Activated naive CD4-positive, alpha-beta T cell treated with anti-CD3 and anti-CD28 coated beads, Interleukin-2, amount 50 U/mL, for 16 hours (primary cell): ENCODE measurements around the gene ASB1.

Source experiments
- DNase-seq: peaks from one replicate; pipeline ENCODE4 v3.0.0-alpha.2; 2020

The ASB1 gene

DNA sequence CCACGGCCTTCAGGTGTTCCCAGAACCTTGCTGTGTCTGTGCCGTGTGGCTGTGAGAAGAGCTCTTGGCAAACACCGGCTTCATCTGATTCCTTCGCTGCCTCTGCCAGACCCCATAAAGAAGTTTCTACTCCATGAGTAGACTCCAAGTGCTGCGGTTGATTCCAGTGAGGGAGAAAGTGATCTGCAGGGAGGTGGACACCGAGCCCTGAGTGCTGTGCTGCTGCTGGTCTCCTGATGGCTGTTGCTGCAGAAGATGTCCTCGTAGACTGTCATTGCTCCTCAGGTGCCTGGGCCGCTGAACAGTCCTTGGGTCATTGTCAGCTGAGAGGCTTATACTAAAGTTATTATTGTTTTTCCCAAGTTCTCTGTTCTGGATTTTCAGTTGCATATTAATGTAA lies 19.6 kb downstream of the ASB1 start:
- no peak for DNase-seq

DNA sequence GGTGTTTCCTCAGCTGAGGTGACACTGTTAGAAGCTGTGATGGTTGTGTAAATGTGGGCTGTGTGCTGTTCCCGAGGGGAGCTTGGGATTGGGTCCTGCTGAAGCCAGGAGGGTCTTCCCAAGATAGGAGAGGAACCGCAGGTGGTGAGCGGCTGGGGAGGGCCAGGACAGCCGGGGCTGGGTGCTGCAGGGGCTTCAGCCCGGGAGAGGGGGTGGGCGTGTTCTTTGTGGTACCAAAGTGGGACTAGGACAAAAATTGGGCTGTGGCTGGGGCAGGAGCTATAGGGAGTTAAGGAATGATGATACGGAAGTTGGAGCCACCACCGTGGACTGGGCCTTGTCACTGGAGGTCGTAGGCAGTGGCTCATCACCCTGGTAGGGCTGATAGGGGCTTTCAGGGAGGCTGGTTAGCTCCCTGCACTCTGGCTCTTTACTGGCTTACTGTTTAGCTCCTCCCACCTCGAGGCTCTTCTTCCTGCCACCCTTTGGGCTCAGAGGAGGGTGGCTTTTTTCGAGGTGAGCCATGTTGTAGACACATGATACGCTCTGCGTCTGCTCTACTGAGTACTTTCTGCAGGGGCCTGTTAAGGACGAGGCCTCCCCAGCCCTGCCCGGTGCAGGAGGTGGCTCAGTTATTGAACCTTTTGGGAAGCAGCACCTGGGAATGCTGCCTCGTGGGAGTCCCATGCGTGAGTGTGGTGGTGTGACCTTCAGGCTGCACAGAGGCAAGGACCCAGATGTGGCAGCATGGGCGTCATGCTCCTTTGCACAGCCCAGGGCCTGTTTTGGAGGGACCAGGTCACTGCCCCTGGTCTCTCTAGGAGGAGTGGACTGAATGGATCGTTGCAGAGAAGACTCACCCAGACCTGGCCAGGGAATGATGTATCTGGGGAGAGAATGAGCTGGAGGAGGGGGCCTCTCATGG lies 21.6 kb downstream of the ASB1 start:
- DNase-seq: no peak

DNA sequence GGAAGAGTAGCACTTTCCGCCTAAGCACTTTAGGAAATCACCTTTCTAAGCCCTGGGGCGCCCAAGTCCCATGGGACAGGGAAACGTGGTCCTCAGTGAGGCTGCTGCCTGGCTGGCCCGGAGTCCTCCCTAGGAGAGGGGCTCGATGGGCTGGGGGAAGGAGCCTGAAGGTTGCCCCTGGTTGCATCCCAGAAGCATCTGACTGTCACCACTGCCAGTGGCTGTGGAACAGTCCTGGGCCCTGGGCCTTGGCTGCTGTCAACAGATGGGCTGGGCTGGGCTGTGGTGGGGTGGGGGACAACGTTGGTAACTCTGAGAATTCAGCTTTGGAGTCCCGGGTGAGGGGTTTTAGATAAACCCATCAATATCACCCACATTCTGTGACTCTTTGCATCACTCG lies 22.5 kb downstream of the ASB1 start:
- DNase-seq: no peak

DNA sequence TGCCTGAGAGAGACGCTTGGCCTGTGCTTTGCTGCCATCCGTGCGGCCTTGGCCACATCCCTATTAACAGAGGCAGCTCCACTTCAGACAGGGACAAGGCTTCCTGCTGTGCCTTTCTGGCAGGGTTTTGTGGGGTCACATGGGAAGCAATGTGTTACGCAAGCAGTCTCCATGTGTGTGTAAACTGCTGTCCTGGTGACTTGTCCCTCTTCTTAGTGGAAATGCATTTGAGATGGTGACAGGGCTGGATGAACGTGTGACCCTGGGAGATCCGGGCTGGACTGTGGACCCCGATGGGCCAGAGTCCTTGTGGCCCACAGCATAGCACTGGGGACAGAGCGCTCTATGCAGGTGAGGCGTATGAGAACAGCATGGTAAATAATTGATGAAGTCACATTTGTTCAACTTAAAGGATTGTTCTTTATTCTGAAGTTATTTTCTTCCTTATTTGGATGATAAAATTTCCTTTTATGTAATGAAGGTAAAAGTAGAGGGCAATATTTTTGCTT lies 23.2 kb downstream of the ASB1 start:
- no peak for DNase-seq

DNA sequence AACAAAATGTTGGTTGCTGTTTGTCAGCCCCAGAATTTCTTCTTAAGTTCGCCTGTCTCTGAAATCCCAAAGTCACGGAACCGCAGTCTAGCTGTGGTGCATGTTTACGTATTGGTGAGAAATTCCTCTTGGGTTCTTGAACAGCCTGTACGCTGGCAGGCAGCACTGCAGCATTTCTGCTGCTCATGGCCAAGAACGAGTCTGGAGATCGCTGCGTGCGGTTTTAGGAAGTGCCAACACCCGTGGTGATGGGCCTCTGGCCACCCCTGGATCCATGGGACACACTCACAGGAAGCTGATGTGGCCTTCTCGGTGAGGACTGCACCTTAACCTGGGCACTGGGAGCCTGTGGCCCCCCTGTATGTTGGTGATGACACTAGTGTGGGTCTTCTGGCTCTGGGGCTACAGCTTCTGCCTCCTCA lies 23.7 kb downstream of the ASB1 start:
- no peak for DNase-seq

DNA sequence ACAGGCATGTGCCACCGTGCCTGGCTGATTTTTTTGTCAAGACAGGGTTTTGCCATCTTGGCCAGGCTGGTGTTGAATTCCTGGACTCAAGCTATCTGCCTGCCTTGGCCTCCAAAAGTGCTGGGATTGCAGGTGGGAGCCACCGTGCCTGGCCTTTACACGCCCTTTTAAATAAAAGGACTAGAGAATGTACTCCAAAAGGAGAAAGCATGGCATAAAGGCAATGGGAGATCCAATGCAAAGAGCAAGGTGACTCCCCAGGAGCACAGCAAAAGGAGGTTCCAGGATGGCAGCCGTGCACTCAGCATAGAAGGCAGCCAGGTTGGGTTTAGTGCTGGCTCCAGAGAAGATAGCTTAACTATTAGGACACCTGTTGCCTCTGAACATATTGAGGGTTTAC lies 27.1 kb downstream of the ASB1 start:
- no peak for DNase-seq

DNA sequence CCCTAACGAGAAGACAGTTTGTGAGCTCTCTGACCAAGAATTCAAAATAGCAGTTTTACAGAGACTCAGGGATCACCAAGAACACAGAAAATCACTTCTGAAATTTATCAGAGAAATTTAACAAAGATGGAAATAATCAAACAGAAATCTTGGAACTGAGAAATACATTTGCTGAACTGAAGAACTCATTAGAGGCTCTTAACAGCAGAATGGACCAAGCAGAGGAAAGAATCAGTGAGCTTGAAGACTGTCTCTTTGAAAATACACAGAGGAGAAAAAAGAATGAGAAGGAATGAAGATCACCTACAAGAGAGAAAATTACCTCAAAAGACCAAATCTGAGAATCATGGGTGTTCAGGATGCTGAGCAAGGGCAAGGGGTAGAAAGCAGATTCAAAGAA lies 29.7 kb downstream of the ASB1 start:
- no peak for DNase-seq

DNA sequence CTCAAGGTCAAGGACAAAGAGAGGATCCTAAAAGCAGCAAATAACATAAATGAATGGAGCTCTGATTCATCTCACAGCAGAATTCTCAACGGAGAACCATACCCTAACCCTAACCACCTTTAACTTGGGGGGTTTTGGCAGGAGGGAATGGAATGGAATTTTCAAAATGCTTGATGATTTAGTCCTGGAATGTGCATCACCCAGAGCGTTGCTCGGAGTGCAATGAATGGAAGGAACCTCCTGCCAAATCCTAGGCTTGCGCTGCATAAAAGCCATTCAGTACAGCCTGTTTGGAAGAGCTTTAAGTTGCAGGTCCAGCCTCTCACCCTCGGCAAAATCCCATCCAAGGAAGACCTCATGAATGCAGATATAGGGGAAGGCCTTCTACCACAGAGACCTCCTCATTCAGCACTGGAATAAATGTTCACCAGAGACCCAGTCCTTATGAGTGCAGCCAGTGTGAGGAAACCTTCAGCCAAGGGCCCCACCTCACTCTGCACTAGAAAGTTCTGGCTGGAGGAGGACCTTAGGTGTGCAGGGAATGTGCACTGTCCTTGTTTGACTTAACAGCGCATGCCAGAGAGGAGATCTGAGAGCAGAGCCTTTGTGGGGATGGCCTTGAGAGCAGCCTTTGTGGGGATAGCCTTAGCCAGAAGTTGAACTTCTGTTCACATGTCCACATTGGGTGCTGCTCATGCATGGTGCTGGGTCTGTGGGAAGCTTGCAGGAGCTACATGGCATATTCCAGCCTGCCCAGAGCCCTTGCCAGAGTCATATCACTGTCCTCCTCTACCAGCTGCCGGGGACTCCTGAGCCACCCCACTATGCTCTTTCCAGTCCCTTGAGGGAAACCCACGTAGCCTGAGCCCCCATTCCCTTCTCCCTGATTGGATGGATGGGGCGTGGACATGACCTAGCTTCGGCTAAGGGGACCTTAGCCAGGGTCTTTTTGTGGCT lies 30.5 kb downstream of the ASB1 start:
- DNase-seq: no peak

DNA sequence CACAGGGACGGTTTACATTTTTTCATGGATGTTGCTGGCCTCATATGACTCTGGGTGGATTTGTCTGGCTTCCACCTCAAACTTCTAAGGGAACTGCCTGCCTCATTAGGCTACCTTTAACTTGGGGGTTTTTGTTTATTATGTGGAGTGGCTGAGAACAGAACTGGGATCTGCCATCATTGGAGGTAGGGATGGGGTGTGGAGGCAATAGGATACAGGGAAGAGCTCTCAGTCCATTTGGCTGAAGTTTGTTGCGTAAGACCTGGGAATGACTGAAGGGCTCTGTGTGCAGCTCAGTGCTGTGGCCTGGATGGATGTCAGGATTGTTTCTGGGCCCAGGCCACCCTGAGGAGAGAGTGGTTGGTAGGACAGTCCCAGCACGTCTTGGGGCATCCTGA lies 31.2 kb downstream of the ASB1 start:
- no peak for DNase-seq

DNA sequence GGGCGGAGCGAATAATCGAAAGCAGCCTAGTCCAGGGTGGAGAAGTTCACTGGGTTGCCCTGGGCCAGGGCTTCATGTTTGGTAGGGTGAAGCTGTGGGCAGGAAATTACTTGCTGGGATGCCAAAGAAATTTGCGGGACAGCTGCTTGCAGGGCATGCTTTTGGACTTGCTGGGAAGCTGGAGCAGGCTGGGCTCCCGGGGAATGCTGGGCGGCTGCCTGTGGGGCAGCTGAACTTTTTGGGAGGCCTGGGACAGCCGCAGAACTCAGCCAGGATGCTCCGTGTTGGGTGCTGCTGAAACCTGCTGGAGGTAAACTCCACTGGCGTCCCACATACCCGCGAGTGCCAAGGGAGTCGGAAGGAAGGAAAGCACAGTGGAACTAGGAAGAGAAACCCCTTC lies 31.9 kb downstream of the ASB1 start:
- DNase-seq: no peak

DNA sequence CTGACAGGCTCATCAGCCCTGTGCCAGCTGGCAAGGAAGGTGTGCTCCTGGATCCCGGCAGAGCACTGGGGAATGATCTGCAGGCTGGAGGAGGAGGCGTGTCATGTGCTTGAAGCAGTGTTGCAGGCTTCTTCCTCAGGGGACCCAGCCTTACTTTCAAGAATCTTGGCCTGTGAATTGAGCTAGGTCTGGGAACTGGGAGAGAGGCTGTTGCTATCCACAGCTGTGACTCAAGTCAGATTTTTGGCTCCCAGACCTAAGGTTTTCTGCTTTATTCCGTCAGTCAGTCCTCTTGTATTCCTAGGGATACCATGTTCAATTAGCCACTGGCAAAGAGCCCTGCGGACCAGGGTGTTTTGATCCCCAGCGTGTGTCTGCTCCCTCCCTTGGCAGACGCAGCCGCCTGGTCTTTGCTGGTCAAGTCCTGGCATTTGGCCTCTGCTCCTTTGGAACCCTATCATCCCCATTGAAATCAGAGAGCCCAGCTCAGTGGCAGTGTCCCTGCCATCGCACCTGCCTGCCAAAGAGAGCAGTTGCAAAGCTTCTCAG lies 32.4 kb downstream of the ASB1 start:
- no peak for DNase-seq

DNA sequence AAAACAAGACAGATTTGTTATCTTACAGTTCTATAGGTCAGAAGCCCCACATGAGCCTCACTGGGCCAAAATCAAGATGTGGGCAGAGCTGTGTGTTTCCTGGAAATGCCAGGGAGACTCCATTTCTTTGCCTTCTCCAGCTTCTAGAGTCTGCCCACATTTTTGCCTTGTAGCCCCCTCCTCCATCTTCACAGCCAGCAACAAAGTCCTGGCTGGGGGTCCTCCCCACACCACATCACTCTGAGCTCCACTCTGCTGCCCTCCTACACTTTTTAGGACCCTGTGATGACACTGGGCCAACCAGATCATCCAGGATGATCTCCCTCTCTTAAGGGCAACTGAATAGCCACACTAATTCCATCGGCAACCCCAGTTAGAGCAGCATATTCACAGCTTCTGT lies 34.3 kb downstream of the ASB1 start:
- no peak for DNase-seq

DNA sequence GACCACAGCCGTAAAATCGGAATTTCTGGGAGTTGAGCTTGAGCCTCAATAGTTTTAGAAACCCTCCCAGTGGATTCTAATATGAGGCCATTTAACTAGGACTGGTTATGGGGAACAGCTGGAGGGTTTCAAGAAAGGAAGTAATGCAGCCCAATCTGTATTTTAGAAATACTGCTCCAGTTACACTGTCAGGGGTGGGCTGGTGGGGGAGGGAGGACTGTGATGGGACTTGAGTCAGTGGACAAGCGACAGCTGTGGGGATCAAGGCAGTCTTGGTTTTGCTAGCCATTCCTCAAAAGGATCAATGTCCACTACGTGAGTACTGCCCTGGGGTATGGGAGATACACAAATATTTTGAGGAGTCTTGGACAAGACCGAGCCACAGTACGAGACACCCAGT lies 34.8 kb downstream of the ASB1 start:
- no peak for DNase-seq

DNA sequence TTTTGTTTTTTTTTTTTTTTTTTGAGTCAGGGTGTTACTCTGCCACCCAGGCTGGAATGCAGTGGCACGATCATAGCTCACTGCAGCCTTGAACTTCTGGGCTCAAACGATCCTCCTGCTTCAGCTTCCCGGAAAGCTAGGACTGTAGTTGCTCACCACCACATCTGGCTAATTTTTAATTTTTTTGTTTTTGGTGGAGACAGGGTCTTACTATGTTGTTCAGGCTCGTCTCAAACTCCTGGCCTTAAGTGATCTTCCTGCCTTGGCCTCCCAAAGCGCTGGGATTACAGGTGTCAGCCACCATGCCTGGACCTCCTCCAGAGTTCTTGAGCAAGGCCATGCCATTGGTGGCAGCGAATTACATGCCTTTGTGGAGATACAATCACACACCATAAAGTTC lies 35.2 kb downstream of the ASB1 start:
- DNase-seq: no peak

DNA sequence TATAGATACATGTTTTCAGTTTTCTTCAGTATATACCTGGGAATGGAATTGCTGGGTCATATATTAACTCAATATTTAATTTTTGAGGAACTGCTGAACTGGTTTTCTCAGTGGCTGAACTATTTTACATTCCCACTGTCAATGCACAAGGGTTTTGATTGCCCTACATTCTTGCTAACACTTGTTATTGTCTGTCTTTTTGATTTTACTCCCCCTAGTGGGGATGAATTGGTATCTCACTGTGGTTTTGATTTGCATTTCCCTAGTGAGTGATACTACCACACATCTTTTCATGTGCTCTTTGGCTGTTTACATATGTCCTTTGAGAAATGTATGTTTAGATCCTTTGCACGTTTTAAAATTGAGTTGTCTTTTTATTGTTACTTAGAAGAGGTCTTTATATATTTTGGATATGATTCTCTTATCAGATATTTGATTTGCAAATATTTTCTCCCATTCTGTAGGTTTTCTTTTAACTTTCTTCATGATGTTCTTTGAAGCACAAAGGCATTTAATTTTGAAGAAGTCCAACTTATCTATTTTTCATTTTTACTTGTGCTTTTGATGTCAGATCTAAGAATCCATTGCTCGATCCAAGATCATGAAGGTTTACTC lies 36.2 kb downstream of the ASB1 start:
- DNase-seq: no peak

DNA sequence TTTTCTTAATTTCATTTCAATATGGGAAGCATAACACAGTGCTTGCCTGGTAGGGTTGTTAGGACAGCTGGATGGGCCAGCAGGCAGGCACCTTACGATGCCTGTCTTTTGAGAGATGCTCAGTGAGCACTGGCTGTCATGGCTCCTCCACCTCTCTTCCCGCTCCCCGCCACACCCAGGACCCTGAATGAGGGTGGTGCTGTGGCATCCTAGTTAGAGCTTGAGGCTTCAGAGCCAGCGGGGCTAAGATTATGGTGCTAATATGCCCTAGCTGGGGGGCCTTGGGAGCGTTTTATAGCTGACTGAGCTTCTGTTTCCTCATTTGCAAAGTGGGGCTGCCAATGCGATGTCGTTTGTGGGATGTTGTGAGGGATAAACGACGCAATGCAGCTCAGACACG lies 37.7 kb downstream of the ASB1 start:
- DNase-seq: no peak

DNA sequence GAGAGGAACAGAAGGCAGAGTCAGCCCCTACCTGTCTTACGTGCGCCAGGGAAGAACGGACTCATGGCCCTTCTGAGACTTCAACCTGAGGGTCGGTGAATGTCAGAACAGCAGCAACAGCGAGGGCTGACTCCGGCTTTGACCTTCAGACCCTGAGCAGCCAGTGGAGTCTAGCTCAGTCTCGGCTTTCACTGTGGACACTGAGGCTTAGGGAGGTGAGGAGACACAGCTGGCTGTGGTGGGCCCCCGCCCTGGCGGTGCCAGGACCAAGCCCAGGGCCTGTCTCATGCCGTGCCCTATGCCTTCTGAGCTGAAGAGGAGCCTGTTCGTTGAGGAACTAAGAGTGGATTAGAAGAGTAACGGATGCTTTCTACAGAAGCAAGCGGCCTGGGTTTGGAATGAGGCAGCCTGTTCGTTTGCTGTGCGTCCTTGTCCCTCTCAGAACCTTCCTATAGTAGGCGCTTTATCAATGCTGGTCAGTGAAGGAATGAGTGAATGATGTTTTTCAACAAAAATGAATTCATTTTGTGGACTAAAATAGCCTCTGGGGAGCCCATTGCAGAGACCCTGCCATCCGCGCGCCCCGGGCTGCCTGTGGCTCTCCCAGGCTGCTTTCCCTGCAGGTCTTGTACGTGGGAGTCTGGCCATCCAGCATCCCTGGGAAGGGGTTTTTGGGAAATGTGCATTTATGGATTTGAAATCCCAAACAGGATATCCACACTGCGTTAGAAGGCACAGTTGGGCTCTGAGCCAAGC lies 38.9 kb downstream of the ASB1 start:
- DNase-seq: no peak

DNA sequence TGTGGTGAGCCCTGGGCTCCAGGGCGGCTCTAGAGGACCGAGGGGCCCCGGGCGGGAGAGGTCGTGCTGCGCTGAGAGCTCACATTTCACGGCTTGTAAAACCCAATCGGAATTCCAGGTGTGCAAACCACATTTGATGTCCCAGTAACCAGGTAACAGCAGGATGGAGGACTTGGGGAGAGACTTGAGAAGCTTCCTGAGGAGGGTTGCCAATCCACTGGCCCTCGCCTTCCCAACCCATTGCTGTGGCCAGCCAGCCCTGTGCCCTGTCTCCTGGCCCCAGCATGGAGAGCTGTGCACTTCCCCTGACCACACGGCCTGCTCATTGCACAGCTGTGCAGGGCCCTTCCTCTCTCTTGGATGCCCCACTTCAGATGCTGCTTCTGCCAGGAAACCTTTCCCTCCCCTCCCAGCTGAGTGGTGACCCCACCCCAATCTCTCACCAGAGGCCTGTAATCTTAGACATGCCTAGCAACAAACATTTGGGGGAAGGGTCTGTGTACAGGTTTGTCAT lies 39.6 kb downstream of the ASB1 start:
- no peak for DNase-seq

DNA sequence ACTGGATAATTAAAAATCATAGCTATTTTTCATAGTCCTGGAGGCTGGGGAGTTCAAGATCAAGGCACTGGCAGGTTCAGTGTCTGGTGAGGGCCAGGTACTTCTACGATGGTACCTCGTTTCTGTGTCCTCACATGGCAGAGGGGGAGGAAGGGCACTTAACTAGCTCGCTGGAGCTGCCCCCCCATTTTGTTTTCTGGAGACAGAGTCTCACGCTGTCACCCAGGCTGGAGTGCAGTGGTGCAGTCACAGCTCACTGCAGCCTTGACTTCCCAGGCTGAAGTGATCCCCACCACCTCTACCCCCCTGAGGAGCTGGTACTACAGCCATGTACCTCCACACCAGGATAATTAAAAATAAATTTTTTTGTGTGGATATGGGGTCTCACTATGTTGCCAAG lies 40.3 kb downstream of the ASB1 start:
- DNase-seq: no peak

DNA sequence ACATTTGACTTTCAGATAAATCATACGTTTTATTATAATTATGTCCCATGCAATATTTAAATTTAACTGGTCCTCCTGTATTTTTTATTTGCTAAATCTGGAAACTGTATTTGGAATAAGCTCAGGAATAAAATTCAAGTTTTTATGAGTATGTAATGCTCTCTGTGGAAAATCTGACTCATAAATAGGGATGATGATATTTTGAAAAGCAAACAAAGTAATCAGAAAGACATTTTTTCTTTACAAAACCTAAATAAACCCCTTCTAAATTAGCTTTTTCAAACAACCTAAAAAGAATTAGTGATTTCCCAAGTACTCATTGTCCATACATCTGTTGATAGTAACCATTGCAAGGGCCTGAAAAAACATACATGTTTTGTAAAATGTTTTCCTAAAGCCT lies 41.1 kb downstream of the ASB1 start:
- DNase-seq: no peak

DNA sequence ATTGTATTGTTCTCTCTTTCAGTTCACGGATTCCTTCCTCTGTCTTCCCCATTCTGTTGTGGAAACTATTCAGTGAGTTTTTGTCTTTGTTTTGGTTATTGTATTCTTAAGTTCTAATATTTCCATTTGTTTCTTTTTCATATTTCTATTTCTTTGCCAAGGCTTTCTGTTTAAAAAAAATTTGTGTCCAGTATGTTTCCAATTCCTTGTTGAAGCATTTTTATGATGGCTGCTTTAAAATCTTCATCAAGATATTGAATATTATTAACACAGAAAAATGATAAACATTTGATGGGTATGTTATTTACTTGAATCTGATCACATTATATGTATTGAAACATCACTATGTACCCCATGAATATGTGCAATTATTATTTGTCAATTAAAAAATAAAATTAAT lies 42.4 kb downstream of the ASB1 start:
- DNase-seq: no peak

DNA sequence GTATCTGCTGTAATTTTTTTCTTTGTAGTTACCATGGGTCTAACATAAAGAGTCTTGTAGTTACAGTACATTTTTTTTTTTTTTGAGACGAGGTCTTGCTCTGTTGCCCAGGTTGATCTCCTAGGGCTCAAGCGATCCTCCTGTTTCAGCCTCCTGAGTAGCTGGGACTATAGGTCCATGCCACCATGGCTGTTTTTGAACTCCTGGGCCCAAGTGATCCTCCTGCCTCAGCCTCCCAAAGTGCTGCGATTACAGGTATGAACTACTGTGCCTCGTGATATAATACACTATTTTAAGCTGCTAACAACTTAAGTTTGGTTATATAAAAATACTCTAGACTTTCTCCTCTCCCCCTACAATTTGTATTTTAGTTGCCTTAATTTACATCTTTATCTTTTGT lies 46.3 kb downstream of the ASB1 start:
- no peak for DNase-seq
